GM21447 (cell line): ENCODE results near the gene MYO16.
"Not testable (repeated sequence)": the region's sequence is repeated elsewhere in the genome, so short reads cannot be mapped to it uniquely, and the experiment has no call there.

Experiments used
- ATAC-seq: cut with Tn5 transposase; IDR thresholded peaks from one replicate; pipeline ENCODE4 v1.9.1; 2021; ENCODE audit not compliant: unreplicated experiment

Gene MYO16

GRCh38 chr13:108967371-108967770 is 338.0 kb downstream of the MYO16 start:
- no peak for ATAC-seq

DNA sequence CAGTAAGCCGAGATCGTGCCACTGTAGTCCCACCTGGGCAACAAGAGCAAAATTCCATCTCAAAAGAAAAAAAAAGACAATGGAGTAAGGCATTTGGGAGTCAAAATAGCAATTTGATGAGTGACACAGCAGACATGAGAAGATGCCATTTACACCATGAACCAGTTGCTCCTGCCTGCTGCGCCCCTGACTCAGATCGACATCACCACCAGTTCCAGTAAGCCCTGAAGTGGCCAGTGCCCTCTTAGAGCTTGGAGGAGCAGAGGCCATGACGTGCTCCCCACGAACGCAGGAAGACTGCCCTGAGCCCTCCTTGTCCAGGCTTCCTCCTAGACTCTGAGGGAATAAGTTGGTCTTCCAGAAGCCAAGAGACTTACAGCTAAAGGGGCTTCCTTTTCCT is 339.2 kb downstream of the MYO16 start:
- no peak for ATAC-seq

DNA sequence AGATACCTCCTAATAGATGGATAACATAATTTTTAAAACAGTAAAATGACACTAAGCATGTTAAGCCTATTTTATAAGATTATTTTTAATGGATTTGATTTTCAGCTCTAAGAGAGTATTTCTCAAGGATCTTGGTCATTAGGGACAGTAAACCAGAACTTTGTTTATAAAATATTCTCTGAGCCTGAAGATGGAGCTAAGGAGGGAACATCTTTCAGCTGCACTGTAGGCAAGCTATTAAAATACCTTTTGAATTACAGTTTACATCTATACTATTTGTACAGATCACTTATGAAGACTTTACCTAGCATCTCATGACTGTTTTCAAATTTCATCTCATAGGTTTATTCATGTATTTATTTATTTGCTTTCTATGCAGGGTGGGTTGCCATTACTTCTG is 345.3 kb downstream of the MYO16 start:
- no peak for ATAC-seq

DNA sequence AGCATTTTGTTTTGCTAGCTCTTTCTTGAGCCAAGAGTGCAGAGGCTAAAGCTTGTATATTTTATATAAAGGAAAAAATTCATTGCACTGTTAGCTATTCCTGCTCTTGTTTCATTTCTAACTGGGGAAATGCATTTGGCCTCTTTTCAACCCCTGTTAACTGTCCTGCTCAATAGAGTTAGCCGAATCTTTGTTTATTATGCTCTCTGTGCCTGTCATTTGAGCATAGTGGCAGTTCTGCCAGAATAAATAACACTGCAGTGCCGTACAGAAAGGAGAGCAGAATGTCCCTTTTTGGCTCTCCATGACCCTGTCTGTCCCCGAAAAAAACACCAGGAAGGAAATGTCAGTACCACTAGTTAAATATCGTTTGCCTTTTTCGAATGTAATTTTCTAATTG is 350.8 kb downstream of the MYO16 start:
- ATAC-seq, result no peak

DNA sequence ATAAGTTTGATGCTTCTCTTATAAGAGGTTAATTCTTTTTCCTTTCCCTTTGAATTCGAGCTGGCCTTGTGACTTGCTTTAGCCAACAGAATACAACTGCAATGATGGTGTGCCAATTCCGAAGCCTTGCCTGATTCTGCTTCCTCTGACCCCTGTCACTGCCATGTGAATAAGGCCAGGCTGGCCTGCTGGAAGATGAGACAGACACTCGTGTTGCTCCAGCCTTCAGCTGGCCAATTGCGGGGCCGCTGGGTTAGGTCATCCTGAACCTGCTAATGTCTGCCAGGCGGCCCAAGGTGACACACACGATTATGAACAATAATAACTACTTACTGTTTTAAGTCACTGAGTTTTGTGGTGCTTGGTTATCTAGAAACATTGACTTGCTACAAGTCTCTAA is 352.0 kb downstream of the MYO16 start:
- ATAC-seq, result no peak

DNA sequence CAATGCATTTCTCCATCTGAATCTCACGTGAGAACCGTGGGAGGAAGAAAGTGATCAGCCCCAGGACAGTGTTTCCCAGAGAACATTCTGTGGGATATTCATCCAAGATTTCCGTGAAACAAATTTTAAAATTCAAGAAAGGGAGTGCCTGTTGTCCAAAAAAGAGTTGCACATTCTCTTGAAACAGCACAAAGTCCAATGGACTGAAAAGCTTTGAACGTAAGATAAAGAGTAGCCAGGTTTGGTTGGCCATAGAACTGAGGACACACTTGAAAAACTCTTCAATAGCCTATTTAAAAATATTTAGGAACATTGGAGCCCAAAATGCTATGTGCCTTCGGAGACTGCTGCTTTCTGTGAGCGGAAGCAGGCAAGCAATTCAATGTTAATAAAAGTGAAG is 353.9 kb downstream of the MYO16 start:
- ATAC-seq, result no peak

DNA sequence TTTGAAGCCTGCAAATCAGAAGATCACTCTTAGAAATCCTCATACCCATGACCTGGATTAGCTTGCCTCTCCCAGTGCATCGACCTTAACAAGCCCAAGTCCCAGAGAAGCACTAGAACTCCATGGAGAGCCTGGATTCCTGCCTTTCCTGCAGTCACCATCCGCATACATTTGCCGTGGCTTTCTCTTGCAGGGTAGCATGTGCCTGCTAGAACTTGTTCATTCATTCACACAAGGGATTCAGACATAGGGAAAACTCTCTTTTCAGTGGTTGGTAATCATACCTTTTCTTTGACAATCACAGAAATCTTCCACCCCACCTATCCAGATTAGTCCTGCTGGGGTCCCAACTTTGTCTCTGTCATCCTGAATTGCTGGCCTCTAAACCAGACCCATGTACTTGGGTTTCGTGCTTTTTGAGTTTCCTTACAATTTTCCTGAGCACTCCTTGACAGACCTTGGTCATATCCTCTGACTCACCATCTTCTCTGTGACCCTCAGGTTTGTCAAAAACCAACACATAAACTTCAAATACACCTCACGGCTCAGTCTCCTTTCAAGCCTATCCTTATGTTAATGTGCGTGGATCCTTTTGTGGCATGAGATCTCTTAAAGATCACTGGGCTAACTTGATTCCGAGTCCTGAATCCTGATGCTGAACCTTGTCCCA is 355.0 kb downstream of the MYO16 start:
- no peak for ATAC-seq

DNA sequence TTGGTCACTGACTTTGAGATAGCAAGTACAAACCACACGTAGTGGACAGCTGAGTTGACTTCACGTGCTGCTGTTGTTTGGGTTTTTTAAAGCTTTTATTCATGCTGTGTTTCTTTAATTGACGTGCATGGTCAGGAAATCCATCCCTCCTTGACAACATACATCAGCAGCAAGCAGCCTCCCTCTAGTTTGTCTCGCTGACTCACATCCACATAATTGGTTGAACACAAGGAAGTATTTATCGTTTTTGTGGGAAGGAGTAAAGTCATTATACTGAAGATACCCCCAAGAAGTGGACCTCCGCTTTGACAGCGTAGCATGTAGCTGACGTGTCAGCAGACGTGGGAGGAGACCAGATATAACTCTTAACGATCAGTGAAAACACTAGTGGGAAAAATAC is 355.8 kb downstream of the MYO16 start:
- ATAC-seq, result no peak

DNA sequence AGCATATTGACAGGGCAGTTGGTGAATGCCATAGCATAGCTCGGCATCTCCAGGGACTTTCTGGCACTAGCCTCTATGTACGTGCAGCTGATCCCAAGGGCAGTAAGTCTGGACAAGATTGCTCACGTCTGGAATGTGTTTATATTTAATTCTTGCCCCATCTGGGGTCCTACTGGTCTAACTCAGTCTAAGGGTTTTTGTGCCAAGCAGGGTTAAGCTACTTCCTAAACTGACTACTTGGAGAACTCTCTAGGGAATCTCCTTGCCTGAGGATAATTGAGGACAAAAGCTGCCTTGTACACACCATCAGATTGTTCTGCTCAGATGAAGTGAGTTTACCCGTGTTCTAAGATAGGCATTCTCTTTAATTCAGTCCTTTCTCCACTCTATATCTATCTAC is 358.1 kb downstream of the MYO16 start:
- no peak for ATAC-seq

DNA sequence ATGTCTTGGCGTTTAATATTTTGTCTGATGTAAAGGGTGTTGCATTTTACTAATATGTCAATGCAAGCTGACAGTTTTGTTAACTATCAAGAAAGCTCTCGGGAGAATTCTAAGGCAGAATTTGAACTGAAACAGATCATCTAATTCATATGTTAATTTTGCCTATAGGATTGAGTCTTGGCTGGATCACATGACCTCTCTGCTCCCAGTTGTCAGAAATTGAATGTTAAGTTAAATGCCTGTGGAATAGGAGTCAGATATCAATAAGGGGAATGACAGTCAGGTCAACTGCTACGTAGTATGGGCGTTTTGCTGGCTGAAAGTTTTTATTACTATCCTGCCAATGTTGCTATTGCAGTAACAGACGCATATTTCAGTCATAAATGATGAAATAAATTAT is 358.5 kb downstream of the MYO16 start:
- no peak for ATAC-seq

DNA sequence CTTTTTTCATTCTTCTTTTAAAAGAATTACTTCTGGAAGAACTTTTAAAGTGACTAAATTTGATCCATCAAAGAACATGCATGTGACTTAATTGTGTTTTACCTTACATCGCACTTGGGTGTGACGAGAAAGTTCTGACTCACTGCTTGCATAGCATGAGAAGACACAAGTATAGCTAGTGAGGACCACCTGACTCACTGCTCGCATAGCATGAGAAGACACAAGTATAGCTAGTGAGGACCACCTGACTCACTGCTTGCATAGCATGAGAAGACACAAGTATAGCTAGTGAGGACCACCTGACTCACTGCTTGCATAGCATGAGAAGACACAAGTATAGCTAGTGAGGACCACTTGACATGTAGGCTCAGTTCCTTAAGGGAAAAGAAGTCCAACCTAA is 362.0 kb downstream of the MYO16 start:
- ATAC-seq, result not testable (repeated sequence)

- ATAC-seq, result no peak
Observed at GRCh38 chr13:108993346-108993745, 363.9 kb downstream of the MYO16 start.

DNA sequence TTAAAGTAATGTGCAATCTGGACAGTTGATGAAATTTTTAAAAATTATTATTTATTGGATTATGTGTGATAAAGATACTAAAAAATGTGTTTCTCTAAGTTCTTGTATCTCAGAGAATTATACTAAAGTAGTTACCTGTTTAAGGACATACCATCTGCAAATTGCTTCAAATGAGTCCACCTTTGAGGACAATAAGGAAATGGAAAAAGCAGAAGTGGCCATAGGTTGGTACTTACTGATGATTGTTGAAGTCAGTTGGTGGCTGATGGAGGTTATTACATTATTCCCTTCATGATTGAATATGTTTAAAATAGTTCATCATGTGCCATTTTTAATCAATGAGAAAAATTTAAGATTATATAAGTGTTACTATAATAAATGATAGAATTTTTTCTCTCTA is 367.0 kb downstream of the MYO16 start:
- no peak for ATAC-seq

DNA sequence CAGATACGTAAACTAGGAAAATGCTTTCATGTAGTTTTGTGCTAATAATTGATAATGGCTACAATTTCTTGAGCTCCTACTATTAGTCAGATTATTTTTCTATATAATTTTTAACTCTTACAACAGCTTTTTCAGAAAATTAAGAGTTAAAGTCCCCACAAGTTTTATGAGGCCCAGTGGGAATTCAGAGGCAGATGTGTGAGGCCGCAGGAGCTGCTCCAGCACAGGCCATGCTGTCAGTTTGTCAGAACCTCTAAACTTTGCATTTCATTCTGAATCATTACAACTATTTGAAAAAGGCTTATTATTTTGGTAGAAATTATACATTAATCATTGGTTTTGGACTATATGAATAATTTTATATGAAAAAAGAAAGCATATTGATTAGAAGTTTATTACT is 370.8 kb downstream of the MYO16 start:
- no peak for ATAC-seq

GRCh38 chr13:109002934-109003333 is 373.5 kb downstream of the MYO16 start:
- no peak for ATAC-seq

DNA sequence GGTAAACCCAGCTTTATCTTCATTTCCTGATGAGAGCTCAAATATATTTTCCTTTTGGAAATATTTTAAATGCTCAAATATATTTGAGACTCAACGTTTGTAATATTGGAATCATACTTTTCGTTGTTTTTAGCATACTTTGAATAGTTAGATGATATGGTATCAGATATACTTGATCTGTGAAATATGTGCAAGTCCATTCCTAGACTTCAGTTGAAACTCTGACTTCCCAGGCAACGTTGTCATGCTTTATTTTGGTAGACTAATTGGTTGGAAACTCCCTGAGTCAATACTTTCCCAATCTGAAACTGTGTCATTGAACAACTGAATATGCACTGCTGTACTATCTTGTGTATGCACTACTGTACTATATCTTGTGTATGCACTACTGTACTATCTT is 378.5 kb downstream of the MYO16 start:
- ATAC-seq, result no peak

DNA sequence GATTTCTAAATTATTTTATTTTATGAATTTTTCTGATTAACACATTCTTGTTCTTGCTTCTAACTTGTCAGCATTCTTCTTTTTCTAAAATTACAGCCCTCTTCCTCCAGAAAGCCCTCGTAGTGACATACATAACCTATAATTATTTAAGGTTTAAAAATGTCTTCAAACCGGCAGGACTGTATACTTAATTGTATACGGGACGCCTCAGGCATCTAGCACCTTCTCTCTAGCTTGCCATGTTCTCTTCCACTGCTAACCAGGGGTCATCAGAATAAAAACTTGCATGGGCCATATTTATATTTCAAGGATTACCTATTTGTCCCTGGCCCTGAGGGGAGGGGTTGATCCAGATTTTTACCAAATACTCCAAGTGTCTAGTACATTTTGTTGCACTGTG is 380.3 kb downstream of the MYO16 start:
- no peak for ATAC-seq

DNA sequence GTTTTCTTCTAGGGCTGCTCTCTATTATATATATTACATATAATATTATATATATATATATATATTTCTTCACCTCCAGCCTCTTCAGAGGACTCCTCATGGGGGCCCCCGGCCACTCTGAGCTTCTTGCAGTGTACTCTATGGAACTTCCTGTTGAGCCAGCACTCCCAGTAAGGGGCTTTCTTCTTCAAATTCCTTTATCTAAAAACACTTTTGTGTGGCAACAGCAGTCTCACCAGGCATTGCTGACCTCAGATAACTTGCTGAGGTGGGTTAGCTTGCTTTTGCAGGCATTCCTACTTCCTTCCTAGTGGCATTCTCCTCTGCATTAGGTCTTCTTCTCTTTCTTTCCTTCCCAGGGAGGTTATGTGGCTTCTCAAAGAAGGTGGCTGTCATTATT is 381.5 kb downstream of the MYO16 start:
- ATAC-seq, result no peak

DNA sequence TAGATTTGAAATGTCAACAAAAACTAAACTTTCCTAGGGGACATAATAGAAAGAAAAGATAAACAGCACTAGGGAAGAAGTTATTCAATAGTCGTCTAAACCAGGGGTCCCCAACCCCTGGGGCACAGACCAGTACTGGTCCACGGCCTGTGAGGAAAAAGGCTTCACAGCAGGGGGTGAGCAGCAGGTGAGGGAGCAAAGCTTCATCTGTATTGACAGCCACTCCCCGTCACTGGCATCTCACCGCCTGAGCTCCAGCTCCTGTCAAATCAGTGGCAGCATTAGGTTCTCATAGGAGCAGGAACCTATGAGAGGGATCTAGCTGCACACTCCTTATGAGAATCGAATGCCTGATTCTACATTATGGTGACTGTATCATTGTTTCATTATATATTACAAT is 382.7 kb downstream of the MYO16 start:
- no peak for ATAC-seq

- ATAC-seq, result no peak
Observed at GRCh38 chr13:109021558-109021957, 392.1 kb downstream of the MYO16 start.

DNA sequence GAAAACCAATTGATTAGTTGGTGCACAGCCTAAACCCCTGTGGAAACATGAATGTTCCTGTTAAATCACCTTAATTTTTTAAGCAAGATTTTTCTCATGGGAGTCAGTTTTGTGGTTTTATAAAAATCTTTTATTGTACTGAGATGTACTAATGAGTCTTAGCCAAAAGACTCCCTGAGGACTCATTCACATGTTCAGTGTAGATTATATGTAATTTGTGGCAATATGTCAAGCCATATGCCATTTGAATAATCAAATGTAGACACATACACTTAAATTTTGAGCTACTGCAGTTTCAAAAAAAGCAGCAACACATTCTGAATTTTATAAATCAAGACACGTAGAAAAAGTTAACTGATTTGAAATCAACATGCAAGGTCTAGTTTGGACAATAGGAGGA is 395.2 kb downstream of the MYO16 start:
- no peak for ATAC-seq

GRCh38 chr13:109026266-109026665 is 396.9 kb downstream of the MYO16 start:
- ATAC-seq, result no peak

DNA sequence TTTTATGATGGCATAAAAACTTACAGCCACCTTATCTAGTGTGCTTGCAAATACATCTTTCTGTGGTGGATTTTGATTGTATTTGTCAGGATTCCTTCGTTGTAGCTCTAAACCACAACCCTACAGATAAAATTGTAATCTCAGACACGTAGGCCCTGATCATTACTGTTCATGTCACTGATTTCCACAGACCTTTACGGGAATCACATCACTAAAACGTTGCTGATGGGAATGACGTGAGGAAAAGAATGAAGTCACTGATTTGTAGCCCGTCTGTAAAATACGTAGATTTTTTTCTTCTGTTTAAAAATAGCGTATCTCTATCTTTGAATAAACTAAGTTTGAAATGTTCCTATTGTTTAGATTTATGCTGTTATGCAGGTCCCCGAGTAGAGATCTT is 399.2 kb downstream of the MYO16 start:
- no peak for ATAC-seq

GRCh38 chr13:109033090-109033489 is 403.7 kb downstream of the MYO16 start:
- no peak for ATAC-seq
